ENCODE measurements around the gene PHACTR1. TPM values are rescaled to one million over a fixed set of nuclear protein-coding genes. Genes with fewer than 3 reads are reported as not detected.

The PHACTR1 gene
- total RNA-seq, 1 experiment from 2014 or later = 0.21 TPM

GRCh38 chr6:12827921-12828320, 111.4 kb downstream of the PHACTR1 start:
- Mint-ChIP-seq H3K4me3 (ENCODE audit: low read depth, unreplicated experiment) (no peak overlapping the region), H3K27me3 (ENCODE audit: unreplicated experiment) (peaks cover 67% of the 10 kb centered on the region), H3K27ac (ENCODE audit: unreplicated experiment) (no peak overlapping the region), H3K36me3 (ENCODE audit: insufficient read depth, unreplicated experiment) (no peaks in the 10 kb centered on the region), H3K9me3 (ENCODE audit: low read depth, unreplicated experiment) (no peaks in the 10 kb centered on the region), H3K4me1 (ENCODE audit: low read depth, unreplicated experiment) (no peaks in the 10 kb centered on the region)
- intact Hi-C loops (cut with micrococcal nuclease; ENCODE audit: unreplicated experiment) = no loop called here
- DNase-seq = no peak
- no peak for TF ChIP-seq CTCF (IDR thresholded peaks at IDR 0.05; ENCODE audit: unreplicated experiment)
- CTCF ChIA-PET = interaction anchor here (0.7 kb wide), 1 partner anchor 46 kb away, joined by 3 read pairs; no protein-coding TSS in a partner anchor
- no TSS peak for BruUV-seq (replicated peaks)

GRCh38 chr6:12832226-12832735, 115.7 kb downstream of the PHACTR1 start:
- Mint-ChIP-seq H3K27me3 (ENCODE audit: unreplicated experiment) (peaks cover 52% of the 10 kb centered on the region), H3K27ac (ENCODE audit: unreplicated experiment) (no peak overlapping the region), H3K36me3 (ENCODE audit: insufficient read depth, unreplicated experiment) (no peaks in the 10 kb centered on the region), H3K9me3 (ENCODE audit: low read depth, unreplicated experiment) (no peaks in the 10 kb centered on the region), H3K4me1 (ENCODE audit: low read depth, unreplicated experiment) (no peaks in the 10 kb centered on the region), H3K4me3 (ENCODE audit: low read depth, unreplicated experiment) (no peak overlapping the region)
- BruUV-seq (replicated peaks) = no TSS peak
- intact Hi-C loops (cut with micrococcal nuclease; ENCODE audit: unreplicated experiment) = no loop called here
- TF ChIP-seq CTCF (IDR thresholded peaks at IDR 0.05; ENCODE audit: unreplicated experiment) = no peak
- CTCF ChIA-PET = interaction anchor here (0.6 kb wide), 1 partner anchor 48 kb away, joined by 3 read pairs; no protein-coding TSS in a partner anchor
- DNase-seq = no peak

GRCh38 chr6:12836009-12836408, 119.4 kb downstream of the PHACTR1 start:
- Mint-ChIP-seq H3K9me3 (ENCODE audit: low read depth, unreplicated experiment) (no peaks in the 10 kb centered on the region), H3K4me3 (ENCODE audit: low read depth, unreplicated experiment) (no peak overlapping the region), H3K27me3 (ENCODE audit: unreplicated experiment) (peaks cover 27% of the 10 kb centered on the region), H3K36me3 (ENCODE audit: insufficient read depth, unreplicated experiment) (no peaks in the 10 kb centered on the region), H3K27ac (ENCODE audit: unreplicated experiment) (no peak overlapping the region), H3K4me1 (ENCODE audit: low read depth, unreplicated experiment) (no peaks in the 10 kb centered on the region)
- TF ChIP-seq CTCF (IDR thresholded peaks at IDR 0.05; ENCODE audit: unreplicated experiment) = no peak
- intact Hi-C loops (cut with micrococcal nuclease; ENCODE audit: unreplicated experiment) = no loop called here
- no TSS peak for BruUV-seq (replicated peaks)
- no peak for DNase-seq
- CTCF ChIA-PET = no interaction called here

GRCh38 chr6:12841619-12842018, 125.1 kb downstream of the PHACTR1 start:
- DNase-seq = no peak
- intact Hi-C loops (cut with micrococcal nuclease; ENCODE audit: unreplicated experiment) = no loop called here
- CTCF ChIA-PET = no interaction called here
- H3K27me3 Mint-ChIP-seq (ENCODE audit: unreplicated experiment) = peaks cover 12% of the 10 kb centered on the region
- no peaks in the 10 kb centered on the region for H3K4me1 Mint-ChIP-seq (ENCODE audit: low read depth, unreplicated experiment)
- no TSS peak for BruUV-seq (replicated peaks)
- no peak overlapping the region for H3K27ac Mint-ChIP-seq (ENCODE audit: unreplicated experiment)
- H3K4me3 Mint-ChIP-seq (ENCODE audit: low read depth, unreplicated experiment) = no peak overlapping the region
- H3K9me3 Mint-ChIP-seq (ENCODE audit: low read depth, unreplicated experiment) = no peaks in the 10 kb centered on the region
- no peak for TF ChIP-seq CTCF (IDR thresholded peaks at IDR 0.05; ENCODE audit: unreplicated experiment)
- H3K36me3 Mint-ChIP-seq (ENCODE audit: insufficient read depth, unreplicated experiment) = no peaks in the 10 kb centered on the region

All from Calu3 (cell line).